ENCODE results near the gene GON4L. TPM values are rescaled to one million over a fixed set of nuclear protein-coding genes. Genes with fewer than 3 reads are reported as not detected.
"Not testable (repeated sequence)": the region's sequence is repeated elsewhere in the genome, so short reads cannot be mapped to it uniquely, and the experiment has no call there.

The GON4L gene
- total RNA-seq, 6 experiments from 2014 or later, result 10.7 to 23.2 (median 20.1) TPM

GRCh38 chr1:155761736-155762405 lies 95.1 kb downstream of the GON4L start:
- intact Hi-C loops (cut with DNase I), result no loop called here

GRCh38 chr1:155760751-155761475 lies 96.1 kb downstream of the GON4L start:
- Histone ChIP-seq H3K27ac (no peak overlapping the region), H3K27me3 (no peaks in the 10 kb centered on the region), H3K4me1 (no peaks in the 10 kb centered on the region), H3K9me3 (no peaks in the 10 kb centered on the region), H3K36me3 (peaks cover 0 to 78% (median 23%) of the 10 kb centered on the region in 4 donors), H3K4me3 (no peak overlapping the region)
- ATAC-seq (no peak), DNase-seq (no peak)
- TF ChIP-seq POLR2A (IDR thresholded peaks at IDR 0.05) (no peak), CTCF (IDR thresholded peaks at IDR 0.05) (no peak)
- intact Hi-C loops (cut with DNase I), result no loop called here
- WGBS (ENCODE audit: insufficient coverage, low coverage, low lambda C conversion rate, missing lambda C conversion rate), result 92% methylated on average over 2 of the region's 2 CpGs

More at GRCh38 chr1:155761736-155762405, 95.1 kb downstream of the GON4L start:
- ATAC-seq (no peak), DNase-seq (no peak)
- Histone ChIP-seq H3K36me3 (peaks cover 0 to 78% (median 19%) of the 10 kb centered on the region in 4 donors), H3K27me3 (no peaks in the 10 kb centered on the region), H3K27ac (no peak overlapping the region), H3K4me3 (no peak overlapping the region), H3K4me1 (no peaks in the 10 kb centered on the region), H3K9me3 (no peaks in the 10 kb centered on the region)
- TF ChIP-seq POLR2A (IDR thresholded peaks at IDR 0.05) (no peak), CTCF (IDR thresholded peaks at IDR 0.05) (no peak)
- 95% methylated on average over 5 of the region's 11 CpGs for WGBS (ENCODE audit: insufficient coverage, low coverage, low lambda C conversion rate, missing lambda C conversion rate)

DNA sequence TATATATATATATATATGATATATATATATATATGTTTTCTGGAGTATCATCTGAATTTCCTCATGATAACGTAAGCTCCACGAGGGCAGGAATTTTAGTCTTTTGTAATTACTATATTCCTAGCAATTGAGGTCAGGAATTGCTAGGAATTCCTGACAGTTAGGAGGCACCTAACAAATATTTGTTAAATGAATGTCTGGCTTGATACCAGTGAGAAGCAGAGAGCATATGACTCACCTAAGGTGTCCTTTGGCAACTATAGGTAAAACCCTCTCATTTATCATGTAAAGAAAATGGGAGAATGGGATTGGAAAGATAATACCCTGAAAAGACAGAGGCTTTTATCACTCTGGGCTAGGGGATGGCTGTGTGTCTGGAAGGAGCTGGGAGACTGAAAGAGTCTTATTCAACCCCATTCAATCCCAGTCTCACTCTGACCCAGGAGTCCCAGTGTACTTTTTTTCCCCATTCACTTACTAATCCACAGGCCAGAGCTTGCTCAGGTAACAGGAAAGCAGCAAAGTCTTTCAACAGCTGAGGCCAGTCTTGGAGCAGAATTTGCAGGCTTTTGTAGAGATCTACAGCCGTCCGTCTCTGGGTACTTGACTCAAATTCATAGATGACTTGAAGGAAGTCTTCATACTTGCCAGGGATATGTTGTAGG lies 96.9 kb downstream of the GON4L start:
- peaks cover 0 to 74% (median 17%) of the 10 kb centered on the region in 4 donors for H3K36me3 ChIP-seq
- intact Hi-C loops (cut with DNase I), result no loop called here
- WGBS (ENCODE audit: insufficient coverage, low coverage, low lambda C conversion rate, missing lambda C conversion rate), result 94% methylated on average over 2 of the region's 4 CpGs

GRCh38 chr1:155759017-155759416 lies 98.0 kb downstream of the GON4L start:
- H3K27me3 ChIP-seq; H3K9me3 ChIP-seq; ATAC-seq; H3K27ac ChIP-seq; H3K4me3 ChIP-seq; intact Hi-C loops (cut with DNase I); H3K4me1 ChIP-seq; DNase-seq: not testable (repeated sequence)
- H3K36me3 ChIP-seq, result peaks cover 0 to 72% (median 17%) of the 10 kb centered on the region in 4 donors
- WGBS (ENCODE audit: insufficient coverage, low coverage, low lambda C conversion rate, missing lambda C conversion rate), result 100% methylated on average over 1 of the region's 3 CpGs

More for the DNA sequence above, 96.9 kb downstream of the GON4L start:
- H3K27me3 ChIP-seq, result no peaks in the 10 kb centered on the region
- no peak overlapping the region for H3K27ac ChIP-seq
- DNase-seq (no peak), ATAC-seq (peak in 1 of 4 donors; percentile 41)
- H3K9me3 ChIP-seq, result no peaks in the 10 kb centered on the region
- H3K4me1 ChIP-seq, result no peaks in the 10 kb centered on the region
- TF ChIP-seq POLR2A (IDR thresholded peaks at IDR 0.05) (no peak), CTCF (IDR thresholded peaks at IDR 0.05) (no peak)
- H3K4me3 ChIP-seq, result no peak overlapping the region

DNA sequence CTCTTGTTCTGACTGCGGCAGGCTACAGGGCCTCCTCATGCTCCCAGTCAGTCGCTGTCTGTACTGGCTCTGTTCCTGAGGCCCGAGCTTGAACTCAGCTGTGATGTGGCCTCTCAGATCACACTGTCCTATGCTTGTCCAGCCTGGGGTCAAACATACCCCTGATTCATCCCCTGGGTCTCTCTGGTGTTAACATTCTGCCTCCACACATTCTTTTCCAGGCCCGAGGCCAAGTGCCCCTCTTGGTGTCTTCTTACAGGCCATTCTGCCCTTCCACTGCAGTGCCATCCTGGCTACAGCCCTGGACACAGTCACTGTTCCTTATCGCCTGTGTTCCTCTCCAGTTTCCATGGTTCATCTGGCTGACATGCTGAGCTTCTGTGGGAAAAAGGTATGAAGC lies 108.9 kb downstream of the GON4L start:
- peaks cover 0 to 16% (median 0%) of the 10 kb centered on the region in 4 donors for H3K36me3 ChIP-seq
- 100% methylated on average over 3 of the region's 5 CpGs for WGBS (ENCODE audit: insufficient coverage, low coverage, low lambda C conversion rate, missing lambda C conversion rate)
- H3K9me3 ChIP-seq; ATAC-seq; intact Hi-C loops (cut with DNase I); H3K27ac ChIP-seq; H3K4me1 ChIP-seq; DNase-seq; H3K4me3 ChIP-seq; H3K27me3 ChIP-seq: not testable (repeated sequence)

- H3K4me3 ChIP-seq; DNase-seq; intact Hi-C loops (cut with DNase I); H3K27ac ChIP-seq; H3K27me3 ChIP-seq; H3K4me1 ChIP-seq; ATAC-seq; H3K9me3 ChIP-seq: not testable (repeated sequence)
- H3K36me3 ChIP-seq, result peaks cover 0 to 12% (median 0%) of the 10 kb centered on the region in 4 donors
- WGBS (ENCODE audit: insufficient coverage, low coverage, low lambda C conversion rate, missing lambda C conversion rate), result 100% methylated on average over 1 of the region's 12 CpGs
Measured at GRCh38 chr1:155747586-155747985, 109.4 kb downstream of the GON4L start.
